Hematopoietic multipotent progenitor cell treated with erythropoietin and hydrocortisone succinate and interleukin-3 and kit ligand, for 15 days (in vitro differentiated cells): Measurements from ENCODE around the gene CAMK1G.

Experiments
- DNase-seq: peaks from one replicate; pipeline ENCODE4 v3.0.0-alpha.2; 2015; ENCODE audit warnings: low spot score

CAMK1G gene

DNA sequence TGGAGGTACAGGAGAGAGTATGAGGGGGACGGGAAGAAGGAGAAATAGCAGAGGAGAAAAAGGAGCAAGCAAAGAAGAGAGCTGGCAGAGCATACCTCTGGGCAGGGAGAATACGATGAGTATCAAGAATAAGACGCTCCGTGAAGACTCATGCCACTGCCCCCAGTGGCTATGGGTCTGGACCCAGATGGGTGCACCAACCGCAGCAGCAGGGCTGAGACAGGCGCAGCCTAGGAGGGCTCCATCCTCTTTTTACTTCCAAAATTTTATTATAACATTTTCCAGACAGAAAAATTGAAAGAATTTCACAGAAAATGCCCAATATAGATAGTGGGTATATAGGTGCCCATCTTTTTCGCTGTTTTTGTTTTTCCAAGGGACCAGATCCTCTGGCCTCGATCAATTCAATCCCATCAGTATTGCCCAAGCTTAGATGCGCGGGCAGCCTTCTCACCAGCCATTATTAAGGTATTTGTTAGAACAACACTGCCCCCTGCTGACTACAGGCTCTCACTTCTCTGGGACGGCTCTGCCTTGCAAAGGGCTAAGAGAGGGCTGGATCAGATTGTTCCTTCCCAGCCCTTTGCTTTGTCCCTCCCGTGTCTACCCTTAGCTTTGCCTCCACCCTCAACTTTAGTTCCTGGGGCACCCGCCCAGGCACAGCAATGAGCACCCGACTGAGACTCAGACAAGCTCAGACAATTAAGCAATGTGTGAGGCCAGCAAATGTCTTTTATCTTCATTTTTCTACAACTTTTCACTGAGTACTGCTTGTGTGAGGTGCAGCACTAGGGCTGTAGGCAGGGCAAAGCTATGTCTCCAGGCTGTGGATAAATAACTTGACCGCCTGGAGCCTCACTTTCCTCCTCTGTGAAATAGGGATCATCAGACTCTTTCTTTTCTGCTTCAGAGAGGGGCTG, 17.5 kb upstream of the CAMK1G start:
- peak; percentile 65 for DNase-seq

DNA sequence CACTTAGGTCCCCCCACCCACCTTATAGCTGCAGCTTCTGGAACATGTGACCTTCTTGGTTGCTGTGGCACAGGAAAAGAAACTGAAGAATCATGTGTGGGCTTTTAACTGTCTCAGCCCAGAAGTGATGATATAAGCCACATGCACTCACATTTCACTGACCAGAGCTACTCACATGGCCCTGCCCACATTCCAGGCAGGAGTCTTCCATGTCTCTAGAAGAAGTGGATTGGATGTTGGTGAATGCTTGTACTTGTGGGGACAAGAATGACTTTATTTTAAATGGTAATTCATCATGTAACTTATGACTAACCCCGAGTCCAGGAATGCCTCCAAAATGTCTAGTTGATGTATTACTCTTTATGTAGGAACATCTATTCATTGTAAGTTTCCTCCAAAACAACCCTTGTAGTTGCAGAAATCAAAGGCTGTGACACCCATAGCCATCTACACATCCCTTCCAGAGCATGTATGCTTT, 15.8 kb upstream of the CAMK1G start:
- no peak for DNase-seq

DNA sequence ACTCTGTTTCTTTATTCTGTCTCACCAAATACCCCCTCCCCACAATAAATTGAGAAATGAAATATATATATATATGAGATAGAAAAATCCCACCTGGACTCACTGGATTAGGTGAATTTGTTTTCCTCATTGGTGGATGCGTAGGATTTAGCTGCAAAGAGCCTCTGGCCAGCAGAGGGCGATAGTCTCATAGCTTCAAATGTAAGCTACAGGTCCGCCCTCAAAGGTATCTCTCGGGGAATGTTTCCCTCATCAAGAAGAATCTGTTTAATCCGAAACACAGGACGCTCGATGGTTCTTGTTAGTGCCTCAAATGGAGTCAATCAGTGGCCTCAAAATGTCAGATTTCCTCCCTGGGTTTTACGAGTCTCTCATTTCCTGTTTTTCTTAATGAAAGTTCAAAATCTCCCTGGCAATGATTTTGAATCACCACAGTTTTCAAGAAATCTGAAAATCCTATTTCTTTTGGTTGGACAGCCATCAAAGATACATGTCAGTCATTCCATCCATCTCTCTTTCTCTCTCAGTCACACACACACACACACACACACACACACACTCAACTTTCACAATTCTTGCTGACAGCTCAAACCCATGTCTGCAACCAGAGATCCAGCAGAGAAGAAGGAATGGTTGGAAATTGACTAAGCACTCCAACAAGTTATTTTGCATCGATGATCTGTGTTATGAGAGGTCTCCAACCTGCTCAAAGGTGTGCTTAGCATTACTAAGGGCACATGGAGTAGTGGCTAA, 13.9 kb upstream of the CAMK1G start:
- peak; percentile 71 for DNase-seq

DNA sequence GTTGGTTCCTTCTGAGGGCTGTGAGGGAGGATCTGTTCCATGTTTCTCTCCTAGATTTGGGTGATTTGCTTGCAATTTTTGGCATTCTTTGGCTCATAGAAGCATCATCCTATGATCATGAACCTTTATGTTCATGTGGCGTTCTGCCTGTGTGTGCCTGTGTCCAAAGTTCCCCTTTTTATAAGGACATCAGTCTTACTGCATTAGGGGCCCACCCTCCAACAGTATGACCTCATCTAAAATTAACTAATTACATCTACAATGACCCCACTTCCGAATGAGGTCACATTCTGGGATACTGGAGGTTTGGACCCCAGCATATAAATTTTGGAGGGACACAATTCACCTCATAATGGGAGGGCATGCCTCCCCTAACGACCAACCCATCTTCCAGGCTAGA, 12.8 kb upstream of the CAMK1G start:
- DNase-seq, result no peak

- DNase-seq, result peak; percentile 60
Measured at GRCh38 chr1:209576392-209577197, 6.9 kb upstream of the CAMK1G start.

DNA sequence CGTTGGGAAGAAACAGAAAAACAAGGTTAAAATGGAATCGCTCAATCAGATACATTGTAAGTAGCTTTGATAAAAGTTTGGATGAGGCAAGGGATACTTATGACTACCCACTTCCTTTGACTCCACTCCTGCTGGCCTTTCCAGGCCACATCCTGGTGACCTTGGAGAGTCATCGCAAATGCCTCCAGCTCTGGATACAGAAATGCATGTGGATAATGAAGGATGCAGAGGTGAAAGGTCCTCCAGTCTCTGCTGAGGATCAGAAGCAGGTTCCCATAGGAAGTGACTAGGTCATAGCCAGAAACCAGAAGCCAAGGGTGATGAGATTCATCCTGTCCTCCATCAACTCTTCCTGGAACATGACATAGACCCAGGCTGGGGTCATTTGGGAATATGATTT, 6.2 kb upstream of the CAMK1G start:
- no peak for DNase-seq

- no peak for DNase-seq
Measured at GRCh38 chr1:209580577-209580976, 2.9 kb upstream of the CAMK1G start.

DNA sequence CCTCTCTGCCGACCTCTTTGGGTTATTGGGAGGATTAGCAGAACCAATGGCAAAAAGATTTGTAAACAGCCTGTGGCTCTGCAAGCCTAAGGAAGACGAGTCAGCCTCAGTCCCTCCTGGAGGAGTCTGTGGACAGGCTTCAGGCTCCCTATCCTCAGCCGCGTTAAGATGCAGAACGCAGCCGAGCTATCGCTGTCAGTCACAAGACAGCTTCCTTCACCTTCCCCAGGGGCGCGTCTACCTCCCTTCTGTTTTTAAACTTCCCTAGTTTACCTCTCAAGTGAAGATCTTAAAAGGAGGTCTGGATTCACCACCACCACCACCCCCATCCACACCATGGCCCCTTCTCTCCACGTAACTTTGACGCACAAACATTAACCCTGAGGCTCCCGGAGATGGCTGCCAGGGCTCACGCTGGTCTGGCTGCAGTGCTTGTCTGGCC, 738 bp downstream of the CAMK1G start:
- DNase-seq, result no peak

- DNase-seq, result no peak
Measured at GRCh38 chr1:209585197-209585596, 1.7 kb downstream of the CAMK1G start.

DNA sequence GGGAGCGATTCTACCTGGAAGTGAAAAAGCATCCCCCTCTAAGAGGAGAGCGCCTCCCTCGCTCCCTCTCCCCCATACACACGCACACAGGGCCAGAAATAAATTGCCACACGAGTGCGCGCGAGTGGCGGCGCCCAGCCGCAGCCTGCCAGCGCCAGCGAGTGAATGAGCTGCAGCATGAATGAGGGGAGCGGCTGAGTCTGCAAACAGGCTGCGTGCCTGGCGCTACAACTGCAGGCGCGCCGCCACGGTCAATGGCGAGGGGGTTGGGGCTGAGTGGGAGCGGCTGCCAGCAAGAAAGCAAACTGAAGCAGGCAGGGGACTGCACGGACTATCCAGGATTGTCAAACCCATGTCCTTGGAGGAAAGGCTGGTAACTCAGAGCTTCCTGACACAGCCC, 2.2 kb downstream of the CAMK1G start:
- no peak for DNase-seq

- DNase-seq, result no peak
Measured at GRCh38 chr1:209586221-209586740, 2.8 kb downstream of the CAMK1G start.

DNA sequence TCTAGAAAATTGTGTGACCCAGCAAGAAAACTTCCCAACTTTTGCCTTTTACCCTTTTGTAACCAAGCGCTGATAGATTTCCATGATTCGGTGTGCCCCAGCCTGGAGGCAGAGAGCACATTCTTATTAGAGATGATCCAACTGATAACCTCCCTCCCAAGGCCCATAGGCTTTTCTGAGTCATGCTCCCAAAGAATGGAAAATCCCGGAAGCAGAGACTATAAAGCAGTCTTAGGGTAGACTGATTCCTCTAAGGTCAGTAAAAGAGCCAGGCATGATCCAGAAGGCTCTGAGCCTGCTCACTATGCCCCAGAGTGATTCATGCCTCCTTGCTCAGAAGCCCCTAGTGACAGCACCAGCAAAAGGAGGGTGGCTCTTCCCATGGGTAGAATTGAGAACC, 4.3 kb downstream of the CAMK1G start:
- DNase-seq, result no peak

GRCh38 chr1:209589440-209589839, 5.9 kb downstream of the CAMK1G start:
- DNase-seq, result no peak

- DNase-seq, result no peak
Measured at GRCh38 chr1:209589863-209590262, 6.3 kb downstream of the CAMK1G start.

DNA sequence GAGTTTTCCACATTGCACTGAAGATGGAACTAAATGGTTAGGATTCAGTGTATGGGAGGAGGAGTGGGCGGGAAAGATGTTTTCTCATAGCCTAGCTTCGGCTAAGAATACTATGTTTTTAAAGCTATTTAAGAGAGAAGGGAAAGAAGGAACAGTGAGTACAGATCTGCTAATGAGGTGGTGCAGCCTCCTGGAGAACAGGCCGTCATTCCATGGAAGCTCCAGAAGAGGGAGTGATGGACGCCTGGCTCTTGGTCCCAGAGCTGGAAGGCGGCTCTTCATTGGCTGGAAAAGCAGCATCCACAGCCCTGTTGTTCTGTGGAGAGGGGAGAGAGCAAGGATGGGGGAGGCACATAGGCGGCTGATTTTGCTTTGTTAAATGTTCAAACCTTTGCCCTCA, 6.9 kb downstream of the CAMK1G start:
- DNase-seq, result no peak

DNA sequence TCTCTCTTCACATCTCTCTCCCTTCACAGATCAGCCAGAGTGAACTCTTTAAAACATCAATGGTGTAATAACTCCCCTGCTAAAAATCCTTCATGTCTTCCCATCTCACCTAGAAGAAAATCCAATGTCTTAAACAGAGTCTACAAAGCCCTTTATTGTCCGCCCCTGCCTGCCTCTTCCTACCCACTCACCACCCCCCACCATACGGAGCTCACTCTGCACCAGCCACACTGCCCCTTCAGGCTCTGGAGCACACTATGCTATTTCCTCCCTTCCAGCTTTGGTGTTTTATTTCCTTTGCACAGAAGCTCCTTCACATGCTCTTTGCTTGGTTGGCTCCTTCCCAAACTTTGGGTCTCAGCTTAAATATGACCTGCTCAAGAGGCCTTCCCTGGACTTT, 10.2 kb downstream of the CAMK1G start:
- no peak for DNase-seq

DNA sequence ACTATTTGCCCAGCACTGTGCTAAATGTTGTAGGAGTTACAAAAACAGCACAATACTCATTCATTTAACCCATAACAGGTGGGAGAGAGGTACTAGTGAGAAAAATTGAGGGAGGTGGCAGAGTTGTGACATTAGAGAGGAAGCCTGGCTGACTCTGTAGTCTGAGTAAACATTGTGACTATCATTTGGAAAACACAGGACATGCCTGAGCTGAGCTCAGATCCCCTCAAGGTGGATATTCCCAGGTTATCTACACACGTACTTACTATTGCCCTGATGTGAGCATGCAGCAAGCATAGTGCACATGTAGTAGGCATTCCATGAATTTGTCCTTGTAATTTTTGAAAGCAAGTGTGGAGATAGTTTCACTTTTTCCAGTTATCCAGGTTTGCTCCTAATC, 10.9 kb downstream of the CAMK1G start:
- DNase-seq, result no peak

DNA sequence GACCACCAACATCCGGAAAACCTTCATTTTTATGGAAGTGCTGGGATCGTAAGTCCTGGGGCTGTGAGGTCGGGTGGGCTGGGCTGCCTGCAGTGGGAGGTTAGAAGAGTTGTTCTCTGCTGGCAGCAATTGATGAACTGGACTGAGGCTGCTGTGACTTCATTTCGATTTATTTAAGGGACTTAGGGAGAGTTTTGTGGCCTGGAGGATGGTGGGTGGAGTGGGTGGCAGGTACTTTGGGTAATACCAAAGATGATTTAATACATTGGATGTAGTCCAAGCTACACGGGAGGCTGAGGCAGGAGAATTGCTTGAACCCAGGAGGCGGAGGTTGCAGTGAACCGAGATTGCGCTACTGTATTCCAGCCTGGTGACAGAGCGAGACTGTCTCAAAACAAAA, 11.5 kb downstream of the CAMK1G start:
- no peak for DNase-seq

- no peak for DNase-seq
Measured at GRCh38 chr1:209595599-209596285, 12.2 kb downstream of the CAMK1G start.

- DNase-seq, result no peak
Measured at GRCh38 chr1:209597499-209597898, 14.0 kb downstream of the CAMK1G start.

- DNase-seq, result no peak
Measured at GRCh38 chr1:209598227-209598626, 14.7 kb downstream of the CAMK1G start.
